Hepatocyte (in vitro differentiated cells): ENCODE results near the gene BMP4.

Experiments
- CTCF ChIP-seq: fragments of 200-600 bp; sonication (generic); IDR thresholded peaks from 2 replicates; pipeline ENCODE4 v1.5.1; 2016; ENCODE audit warnings: antibody characterized with exemption, mild to moderate bottlenecking; ENCODE audit not compliant: poor library complexity
- EZH2 ChIP-seq: fragments of 200-600 bp; sonication (generic); IDR thresholded peaks from 2 replicates; pipeline ENCODE4 v1.6.1; 2016; ENCODE audit warnings: antibody characterized with exemption, mild to moderate bottlenecking, borderline replicate concordance

GRCh38 chr14:53996041-53996440 lies 39.4 kb upstream of the BMP4 start:
- TF ChIP-seq CTCF (no peak), EZH2 (no peak)
